NCI-H774 (cell line): ENCODE data around the gene PPP4R1.

ENCODE experiments used
- DNase-seq: peaks from one replicate; lab custom pipeline; 2025; lab: John Stamatoyannopoulos, UW

Gene PPP4R1

DNA sequence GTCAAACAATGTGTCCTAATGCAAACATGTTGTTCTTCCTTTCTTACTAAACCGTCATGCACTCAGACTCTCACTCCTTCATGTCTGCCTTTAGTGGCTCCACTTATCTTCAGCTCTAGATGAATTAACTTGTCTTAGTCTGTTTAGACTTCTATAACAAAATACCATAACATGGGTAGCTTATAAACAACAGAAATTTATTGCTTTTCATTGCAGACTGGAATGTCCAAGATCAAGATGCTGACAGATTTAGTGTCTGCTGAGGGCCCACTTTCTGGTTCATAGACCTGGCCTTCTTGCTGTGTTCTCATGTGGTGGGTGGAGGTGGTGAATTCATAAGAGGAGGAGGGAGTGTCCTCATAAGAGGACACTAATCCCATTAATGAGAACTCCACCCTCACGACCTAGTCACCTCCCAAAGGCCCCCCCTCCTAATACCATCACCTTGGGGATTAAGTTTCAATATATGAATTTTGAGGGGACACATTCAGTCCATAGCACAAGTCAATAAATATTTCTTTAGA is 106.7 kb downstream of the PPP4R1 start:
- DNase-seq = no peak

DNA sequence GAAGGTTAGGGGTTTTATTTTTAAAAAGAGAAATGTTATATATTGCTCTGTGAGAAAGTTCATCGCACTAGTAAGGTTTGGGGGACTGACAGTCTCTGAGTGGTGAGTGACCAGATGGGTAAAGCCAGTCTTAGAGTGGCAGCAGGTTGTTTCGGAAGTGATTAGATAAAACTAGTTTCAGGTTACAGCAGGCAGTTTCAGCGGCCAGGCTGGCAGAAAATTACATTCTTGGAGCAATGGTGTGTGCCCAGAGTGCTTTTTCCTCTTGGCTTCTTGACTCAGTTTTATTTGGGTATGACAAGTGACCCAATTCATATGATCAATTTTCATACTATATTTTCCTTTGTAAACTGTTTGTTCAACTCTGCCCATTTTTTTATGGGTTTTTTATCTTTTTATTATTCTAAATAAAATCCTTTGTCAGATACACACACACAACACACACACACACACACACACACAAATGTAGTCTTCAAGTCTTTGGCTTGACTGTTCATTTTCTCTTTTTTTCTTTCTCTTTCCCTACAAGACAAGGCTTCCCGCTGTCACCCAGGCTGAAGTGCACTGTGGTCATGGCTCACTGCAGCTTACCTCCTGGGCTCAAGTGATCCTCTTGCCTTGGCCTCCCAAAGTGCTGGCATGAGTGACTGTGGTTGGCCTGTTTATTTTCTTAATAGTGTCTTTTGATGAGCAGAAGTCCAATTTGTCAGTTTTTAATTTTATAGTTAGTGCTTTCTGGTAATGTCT is 108.1 kb downstream of the PPP4R1 start:
- no peak for DNase-seq
